Panc1 (cell line): ENCODE measurements around the gene SND1. TPM values are rescaled to one million over a fixed set of nuclear protein-coding genes. Genes with fewer than 3 reads are reported as not detected.
"Not testable (repeated sequence)": the region's sequence is repeated elsewhere in the genome, so short reads cannot be mapped to it uniquely, and the experiment has no call there.

Experiments
- ATAC-seq: fragments of 200-7000 bp; cut with Tn5 transposase; 2 replicates; pipeline ENCODE4 v1.9.1; 2020; ENCODE audit warnings: mild to moderate bottlenecking, moderate library complexity
- BruUV-seq: library from RNA; stranded (reverse); fragments of 400-500 nt; replicated peaks from 2 replicates; lab custom pipeline; 2021; lab: Mats Ljungman, UMichigan
- CTCF ChIA-PET: fragments of 300-600 bp; sonication (Branson Sonifier 250); formaldehyde crosslinking; loops from one replicate; lab custom pipeline; 2022; ENCODE audit warnings: antibody characterized with exemption; lab: Charles Lee
- POLR2A ChIA-PET: fragments of 300-600 bp; sonication (Branson Sonifier 250); formaldehyde crosslinking; loops from one replicate; lab custom pipeline; 2022; ENCODE audit warnings: antibody characterized with exemption; lab: Charles Lee
- DNase-seq: peaks from one replicate; pipeline ENCODE4 v3.0.0-alpha.2; 2010; ENCODE audit warnings: low read depth, low spot score
- H3K27ac ChIP-seq: 2 replicates; pipeline ENCODE4 v1.5.1; 2011; ENCODE audit warnings: mild to moderate bottlenecking, low read length, inconsistent platforms
- H3K27me3 ChIP-seq: fragments of 200-500 bp; sonication (Bioruptor generic); 2 replicates; pipeline ENCODE4 v1.6.0; 2014; ENCODE audit warnings: low read length, inconsistent platforms; ENCODE audit not compliant: control insufficient read depth, insufficient read depth
- H3K36me3 ChIP-seq: fragments of 200-500 bp; sonication (Bioruptor generic); 2 replicates; pipeline ENCODE4 v1.5.1; 2014; ENCODE audit warnings: inconsistent platforms, mild to moderate bottlenecking, low read length, moderate library complexity; ENCODE audit not compliant: control insufficient read depth, insufficient read depth
- H3K4me1 ChIP-seq: 2 replicates; pipeline ENCODE4 v1.5.1; 2011; ENCODE audit warnings: inconsistent platforms, mild to moderate bottlenecking, low read length, moderate library complexity; ENCODE audit not compliant: control insufficient read depth, insufficient read depth
- H3K4me3 ChIP-seq, 2 experiments: 2 replicates each; pipeline ENCODE4 v1.5.1; 2011 to 2012; ENCODE audit warnings: low read depth in 2 of 2, low read length in 2 of 2, mild to moderate bottlenecking in 2 of 2, inconsistent platforms in 1 of 2, moderate library complexity in 1 of 2
- H3K9me3 ChIP-seq: fragments of 200-500 bp; sonication (Bioruptor generic); 2 replicates; pipeline ENCODE4 v1.5.1; 2014; ENCODE audit warnings: low read depth, mild to moderate bottlenecking, inconsistent platforms, low read length, moderate library complexity; ENCODE audit not compliant: control insufficient read depth, insufficient read depth
- POLR2AphosphoS5 ChIP-seq: IDR thresholded peaks from 2 replicates; pipeline ENCODE4 v1.6.1; 2012; ENCODE audit warnings: mild to moderate bottlenecking, low read depth, low read length, moderate library complexity
- SIN3A ChIP-seq: IDR thresholded peaks from 2 replicates; pipeline ENCODE4 v1.6.1; 2012; ENCODE audit warnings: low read depth, mild to moderate bottlenecking, low read length, moderate library complexity, borderline replicate concordance; ENCODE audit not compliant: insufficient read depth
- TCF7L2 ChIP-seq: IDR thresholded peaks from 2 replicates; pipeline ENCODE4 v1.6.1; 2011; ENCODE audit warnings: mild to moderate bottlenecking, low read depth, low read length, inconsistent platforms
- in situ Hi-C: cut with HindIII; loops from 2 replicates; pipeline ENCODE4 v1.10.0; 2016; ENCODE audit warnings: low sequenced_read_pairs, low pct_unique_long_range_greater_than_20kb
- intact Hi-C: fragments of 100-400 bp; cut with micrococcal nuclease; formaldehyde crosslinking; loops from one replicate; pipeline ENCODE4 v1.10.0; 2022; ENCODE audit not compliant: unreplicated experiment
- total RNA-seq: library from RNA; stranded (reverse); gene quantifications from one replicate; pipeline ENCODE4 v1.2.1, GENCODE V29; 2021; ENCODE audit not compliant: unreplicated experiment
- TF ChIP-seq, protein P1 (sequence below): fragments of 450-650 bp; IDR thresholded peaks from 2 replicates; pipeline ENCODE4 v1.5.1; 2017; ENCODE audit warnings: mild to moderate bottlenecking
- TF ChIP-seq, protein P2 (sequence below), 2 experiments: IDR thresholded peaks; 2 replicates each; pipeline ENCODE4 v1.6.1; 2011 to 2012; ENCODE audit warnings: low read depth in 2 of 2, control low read depth in 1 of 2, low read length in 1 of 2, mild to moderate bottlenecking in 1 of 2, moderate library complexity in 1 of 2; ENCODE audit not compliant: insufficient read depth in 1 of 2

SND1 gene
- total RNA-seq, 1 experiment from 2014 or later = 176 TPM

DNA sequence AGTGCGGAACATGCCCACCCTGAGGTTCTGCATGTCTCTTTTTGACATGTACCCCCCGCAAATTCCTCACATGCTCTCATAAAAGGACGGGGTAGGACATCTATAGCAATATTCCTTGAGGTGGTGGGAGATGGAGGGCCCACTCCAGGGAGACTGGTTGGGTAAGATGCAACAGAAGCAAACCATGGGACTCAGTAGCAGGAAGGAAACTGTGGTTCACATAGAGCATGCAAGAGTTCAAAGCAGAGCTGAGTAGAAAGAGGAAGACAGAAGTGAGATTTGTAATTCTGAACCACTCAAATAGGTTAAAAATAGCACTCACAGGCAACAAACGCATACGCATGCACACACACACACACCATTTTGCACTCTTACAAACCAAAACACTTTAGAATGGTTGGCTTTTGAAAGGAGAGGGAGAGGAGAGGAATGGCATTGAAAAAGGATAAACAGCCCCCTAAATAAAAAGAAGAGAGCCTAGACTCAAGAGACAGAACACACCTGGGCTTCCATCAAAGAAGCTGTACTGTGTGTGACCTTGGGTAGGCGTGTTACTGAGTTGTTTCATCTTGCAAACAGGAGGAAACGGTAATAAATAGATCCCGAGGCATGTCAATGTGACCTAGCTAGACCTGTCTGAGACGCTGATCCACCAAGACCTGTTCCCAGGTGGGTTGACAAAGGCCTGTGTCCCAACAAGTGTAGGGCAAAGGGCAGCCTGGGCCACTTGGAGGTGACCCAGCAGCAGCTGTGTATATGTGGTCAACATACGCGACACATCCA, 456.8 kb downstream of the SND1 start:
- no peak for TF ChIP-seq TCF7L2
- POLR2A ChIA-PET = no interaction called here
- in situ Hi-C loops = no loop called here
- CTCF ChIA-PET = interaction anchor here (0.7 kb wide), 1 partner anchor 525 kb away, joined by 3 read pairs; no protein-coding TSS in a partner anchor
- no peak overlapping the region for H3K27ac ChIP-seq
- peaks cover 2% of the 10 kb centered on the region; the same call in 1 of the 2 replicates for H3K27me3 ChIP-seq
- no TSS peak for BruUV-seq
- no peak for ATAC-seq
- no peaks in the 10 kb centered on the region for H3K36me3 ChIP-seq
- no peaks in the 10 kb centered on the region for H3K9me3 ChIP-seq
- no peaks in the 10 kb centered on the region; the same call in 1 of the 2 replicates for H3K4me1 ChIP-seq
- H3K4me3 ChIP-seq = no peak overlapping the region
- DNase-seq = no peak
- intact Hi-C loops = no loop called here

DNA sequence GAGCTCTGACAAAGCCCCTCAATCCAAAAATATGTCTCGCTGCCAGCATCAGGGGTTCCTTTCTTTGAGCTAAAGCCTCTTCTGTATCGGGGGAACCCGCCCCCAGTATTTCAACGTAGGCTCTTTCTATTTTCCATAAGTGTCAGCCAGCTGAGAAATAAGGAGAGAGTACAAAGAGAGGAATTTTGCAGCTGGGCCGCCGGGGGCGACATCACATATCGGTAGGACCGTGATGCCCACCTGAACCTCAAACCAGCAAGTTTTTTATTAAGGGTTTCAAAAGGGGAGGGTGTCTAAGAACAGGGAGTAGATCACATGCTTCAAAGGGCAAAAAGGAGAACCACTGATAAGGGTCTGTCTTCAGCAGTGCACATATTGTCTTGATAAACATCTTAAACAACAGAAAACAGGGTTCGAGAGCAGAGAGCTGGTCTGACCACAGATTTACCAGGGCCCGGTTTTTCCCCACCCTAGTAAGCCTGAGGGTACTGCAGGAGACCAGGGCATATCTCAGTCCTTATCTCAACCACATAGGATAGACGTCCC, 457.5 kb downstream of the SND1 start:
- H3K27ac ChIP-seq, intact Hi-C loops, H3K27me3 ChIP-seq, H3K4me1 ChIP-seq, ATAC-seq, in situ Hi-C loops, H3K36me3 ChIP-seq, H3K4me3 ChIP-seq, POLR2A ChIA-PET, H3K9me3 ChIP-seq, BruUV-seq, DNase-seq: not testable (repeated sequence)
- CTCF ChIA-PET = interaction anchor here (0.7 kb wide), 1 partner anchor 525 kb away, joined by 3 read pairs; no protein-coding TSS in a partner anchor

DNA sequence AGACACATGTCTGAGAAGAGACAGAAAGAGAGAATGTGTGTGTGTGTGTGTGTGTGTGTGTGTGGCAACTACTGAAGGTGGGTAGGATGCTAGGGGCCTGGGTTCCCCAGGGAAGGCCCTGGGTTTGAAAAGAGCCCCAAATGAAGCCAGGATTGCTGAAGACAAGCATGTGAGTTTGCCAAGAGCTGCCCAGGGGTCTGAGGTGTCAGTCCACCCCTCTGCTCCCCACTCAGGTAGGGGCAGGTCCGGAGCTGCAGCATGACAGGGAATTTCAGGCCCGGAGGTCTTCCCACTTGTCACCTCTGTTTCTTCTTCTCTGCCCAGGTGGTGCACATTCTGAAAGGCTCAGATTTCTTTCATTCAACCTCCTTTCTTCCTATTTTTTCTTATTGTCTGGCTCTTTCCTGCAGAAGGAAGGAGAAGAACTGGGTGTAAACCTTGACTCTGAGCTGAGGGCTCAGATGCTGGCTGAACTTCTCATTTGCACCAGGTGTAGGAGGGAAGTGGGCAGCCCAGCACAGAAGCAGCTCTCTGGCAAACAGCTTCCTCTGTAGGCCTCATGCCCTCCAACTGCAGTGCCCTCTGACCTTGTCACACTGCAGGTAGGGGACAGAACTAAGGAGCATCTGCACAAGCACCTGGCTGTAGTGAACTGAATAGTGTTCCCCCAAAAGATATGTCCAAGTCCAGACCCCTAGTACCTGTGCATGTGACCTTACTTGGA, 458.8 kb downstream of the SND1 start:
- BruUV-seq = no TSS peak
- ChIA-PET POLR2A (no interaction called here), CTCF (no interaction called here)

More for the DNA sequence above, 458.8 kb downstream of the SND1 start:
- no peaks in the 10 kb centered on the region; the same call in 1 of the 2 replicates for H3K4me1 ChIP-seq
- DNase-seq (no peak), ATAC-seq (no peak)
- H3K36me3 ChIP-seq = no peaks in the 10 kb centered on the region
- H3K27me3 ChIP-seq = peaks cover 2% of the 10 kb centered on the region; the same call in 1 of the 2 replicates
- no peak overlapping the region for H3K4me3 ChIP-seq
- no peaks in the 10 kb centered on the region for H3K9me3 ChIP-seq
- no peak overlapping the region for H3K27ac ChIP-seq
- intact Hi-C loops = no loop called here
- in situ Hi-C loops = no loop called here
- TF ChIP-seq, protein P1, sequence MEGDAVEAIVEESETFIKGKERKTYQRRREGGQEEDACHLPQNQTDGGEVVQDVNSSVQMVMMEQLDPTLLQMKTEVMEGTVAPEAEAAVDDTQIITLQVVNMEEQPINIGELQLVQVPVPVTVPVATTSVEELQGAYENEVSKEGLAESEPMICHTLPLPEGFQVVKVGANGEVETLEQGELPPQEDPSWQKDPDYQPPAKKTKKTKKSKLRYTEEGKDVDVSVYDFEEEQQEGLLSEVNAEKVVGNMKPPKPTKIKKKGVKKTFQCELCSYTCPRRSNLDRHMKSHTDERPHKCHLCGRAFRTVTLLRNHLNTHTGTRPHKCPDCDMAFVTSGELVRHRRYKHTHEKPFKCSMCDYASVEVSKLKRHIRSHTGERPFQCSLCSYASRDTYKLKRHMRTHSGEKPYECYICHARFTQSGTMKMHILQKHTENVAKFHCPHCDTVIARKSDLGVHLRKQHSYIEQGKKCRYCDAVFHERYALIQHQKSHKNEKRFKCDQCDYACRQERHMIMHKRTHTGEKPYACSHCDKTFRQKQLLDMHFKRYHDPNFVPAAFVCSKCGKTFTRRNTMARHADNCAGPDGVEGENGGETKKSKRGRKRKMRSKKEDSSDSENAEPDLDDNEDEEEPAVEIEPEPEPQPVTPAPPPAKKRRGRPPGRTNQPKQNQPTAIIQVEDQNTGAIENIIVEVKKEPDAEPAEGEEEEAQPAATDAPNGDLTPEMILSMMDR = no peak
- TF ChIP-seq, protein P2, sequence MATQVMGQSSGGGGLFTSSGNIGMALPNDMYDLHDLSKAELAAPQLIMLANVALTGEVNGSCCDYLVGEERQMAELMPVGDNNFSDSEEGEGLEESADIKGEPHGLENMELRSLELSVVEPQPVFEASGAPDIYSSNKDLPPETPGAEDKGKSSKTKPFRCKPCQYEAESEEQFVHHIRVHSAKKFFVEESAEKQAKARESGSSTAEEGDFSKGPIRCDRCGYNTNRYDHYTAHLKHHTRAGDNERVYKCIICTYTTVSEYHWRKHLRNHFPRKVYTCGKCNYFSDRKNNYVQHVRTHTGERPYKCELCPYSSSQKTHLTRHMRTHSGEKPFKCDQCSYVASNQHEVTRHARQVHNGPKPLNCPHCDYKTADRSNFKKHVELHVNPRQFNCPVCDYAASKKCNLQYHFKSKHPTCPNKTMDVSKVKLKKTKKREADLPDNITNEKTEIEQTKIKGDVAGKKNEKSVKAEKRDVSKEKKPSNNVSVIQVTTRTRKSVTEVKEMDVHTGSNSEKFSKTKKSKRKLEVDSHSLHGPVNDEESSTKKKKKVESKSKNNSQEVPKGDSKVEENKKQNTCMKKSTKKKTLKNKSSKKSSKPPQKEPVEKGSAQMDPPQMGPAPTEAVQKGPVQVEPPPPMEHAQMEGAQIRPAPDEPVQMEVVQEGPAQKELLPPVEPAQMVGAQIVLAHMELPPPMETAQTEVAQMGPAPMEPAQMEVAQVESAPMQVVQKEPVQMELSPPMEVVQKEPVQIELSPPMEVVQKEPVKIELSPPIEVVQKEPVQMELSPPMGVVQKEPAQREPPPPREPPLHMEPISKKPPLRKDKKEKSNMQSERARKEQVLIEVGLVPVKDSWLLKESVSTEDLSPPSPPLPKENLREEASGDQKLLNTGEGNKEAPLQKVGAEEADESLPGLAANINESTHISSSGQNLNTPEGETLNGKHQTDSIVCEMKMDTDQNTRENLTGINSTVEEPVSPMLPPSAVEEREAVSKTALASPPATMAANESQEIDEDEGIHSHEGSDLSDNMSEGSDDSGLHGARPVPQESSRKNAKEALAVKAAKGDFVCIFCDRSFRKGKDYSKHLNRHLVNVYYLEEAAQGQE (IDR thresholded peaks at IDR 0.05; ENCODE audit: insufficient read depth in 1 of 2, low read depth in 2 of 2, low read length in 1 of 2) = no peak
- TF ChIP-seq TCF7L2 (no peak), SIN3A (no peak), POLR2AphosphoS5 (no peak)
